Renal cortex interstitium (tissue), 11 donors: ENCODE data around the gene R3HDM2. TPM values are rescaled to one million over a fixed set of nuclear protein-coding genes. Genes with fewer than 3 reads are reported as not detected.
"Not testable (repeated sequence)": the region's sequence is repeated elsewhere in the genome, so short reads cannot be mapped to it uniquely, and the experiment has no call there.

Source experiments
- DNase-seq, 11 donors: peaks; one replicate each; pipeline ENCODE4 v3.0.0-alpha.2; 2013; ENCODE audit warnings: low read depth in 9 of 11, low spot score in 4 of 11; ENCODE audit errors: extremely low read depth in 1 of 11
- polyA plus RNA-seq, 3 donors: library from polyadenylated mRNA; unstranded; fragments of 120-200 nt; gene quantifications; one replicate each; pipeline ENCODE4 v1.2.1, GENCODE V29; 2013; ENCODE audit not compliant: insufficient read length in 3 of 3

The R3HDM2 gene
- polyA plus RNA-seq, 3 donors, result 62.4 to 109 (median 81.4) TPM

DNA sequence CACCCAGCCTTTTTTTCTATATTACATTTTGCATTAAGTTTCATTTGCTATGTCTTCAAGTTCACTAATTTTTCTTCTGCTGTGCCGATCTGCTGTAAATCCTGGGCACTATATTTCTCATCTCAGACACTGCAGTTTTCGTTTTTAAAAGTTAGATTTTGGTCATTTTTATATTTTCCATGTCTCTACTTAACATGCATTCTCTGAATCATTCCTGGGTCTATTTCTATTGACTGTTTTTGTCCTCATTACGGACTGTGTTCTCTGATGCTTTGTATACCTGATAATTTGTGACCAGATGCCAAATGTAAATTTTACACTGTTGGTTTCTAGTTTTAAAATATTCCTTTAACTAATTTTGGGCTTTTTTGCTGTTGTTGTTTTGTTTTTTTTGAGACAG, 64.5 kb downstream of the R3HDM2 start:
- DNase-seq, result no peak

- not testable (repeated sequence) for DNase-seq
Measured at GRCh38 chr12:57364156-57364555, 66.7 kb downstream of the R3HDM2 start.

- DNase-seq, result no peak
Measured at GRCh38 chr12:57360468-57360867, 70.4 kb downstream of the R3HDM2 start.

GRCh38 chr12:57358646-57359045, 72.2 kb downstream of the R3HDM2 start:
- DNase-seq, result no peak

- DNase-seq, result no peak
Measured at GRCh38 chr12:57355734-57356133, 75.1 kb downstream of the R3HDM2 start.

DNA sequence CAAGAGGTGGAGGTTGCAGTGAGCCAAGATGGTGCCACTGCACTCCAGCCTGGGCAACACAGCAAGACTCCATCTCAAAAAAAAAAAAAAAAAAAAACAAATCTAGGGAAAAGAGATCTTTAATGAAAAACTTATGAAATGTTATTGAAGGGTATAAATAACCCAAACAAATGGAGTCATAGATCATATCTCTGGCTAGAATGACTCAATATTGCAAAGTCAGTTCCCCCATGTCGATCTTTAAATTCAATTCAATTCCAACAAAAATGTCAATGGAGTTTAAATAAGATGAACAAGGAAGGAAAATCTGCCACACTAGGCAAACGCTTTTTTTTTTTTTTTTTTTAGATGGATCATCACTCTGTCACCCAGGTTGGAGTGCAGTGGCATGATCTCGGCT, 78.7 kb downstream of the R3HDM2 start:
- DNase-seq, result no peak

GRCh38 chr12:57347284-57347683, 83.6 kb downstream of the R3HDM2 start:
- DNase-seq, result no peak

DNA sequence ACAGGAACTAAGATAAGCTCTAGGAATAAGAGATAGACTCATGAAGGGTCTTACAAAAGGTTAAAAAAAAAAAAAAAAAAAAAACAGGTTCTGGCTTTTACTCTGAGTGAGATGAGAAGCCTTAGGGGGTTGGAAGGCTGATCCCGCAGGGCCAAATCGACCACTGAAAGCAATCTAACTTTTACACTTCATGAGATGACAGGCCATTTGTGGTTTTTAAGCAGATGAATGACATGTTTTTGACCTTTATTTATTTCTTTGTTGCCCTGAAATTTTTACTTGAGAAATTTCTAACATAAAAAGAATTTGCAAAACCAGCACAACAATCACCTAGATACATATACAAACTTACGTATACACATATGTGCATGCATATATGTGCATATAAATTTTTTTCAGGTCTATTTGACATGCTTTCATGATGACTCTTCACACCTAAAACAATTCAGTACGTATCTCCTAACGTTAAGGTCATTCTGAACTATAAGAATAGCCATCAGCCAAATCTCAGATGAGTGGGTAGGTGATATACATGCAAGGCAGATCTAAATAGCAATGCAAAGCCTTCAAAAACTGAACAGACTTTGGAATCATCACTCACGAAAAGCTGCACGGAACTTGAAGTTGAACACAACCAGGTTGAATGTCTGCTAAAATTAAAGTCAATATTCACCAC, 87.0 kb downstream of the R3HDM2 start:
- DNase-seq, result no peak

- peak in 2 of 11 donors; percentile 19 to 24 for DNase-seq
Measured at GRCh38 chr12:57342207-57342691, 88.6 kb downstream of the R3HDM2 start.

- no peak for DNase-seq
Measured at GRCh38 chr12:57341275-57341990, 89.4 kb downstream of the R3HDM2 start.

GRCh38 chr12:57340104-57340503, 90.7 kb downstream of the R3HDM2 start:
- peak; percentile 23 to 71 (median 57) for DNase-seq

DNA sequence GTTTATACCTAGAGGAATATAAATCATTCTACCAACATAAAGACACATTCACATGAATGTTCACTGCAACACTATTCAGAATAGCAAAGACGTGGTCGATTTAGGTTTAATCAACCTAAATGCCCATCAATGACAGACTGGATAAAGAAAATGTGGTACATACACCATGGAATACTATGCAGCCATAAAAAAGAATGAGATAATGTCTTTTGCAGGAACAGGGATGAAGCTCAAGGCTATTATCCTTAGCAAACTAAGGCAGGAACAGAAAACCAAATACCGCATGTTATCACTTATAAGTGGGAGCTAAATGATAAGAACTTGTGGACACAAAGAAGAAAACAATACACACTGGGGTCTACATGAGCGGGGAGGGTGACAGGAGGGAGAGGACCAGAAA, 94.5 kb downstream of the R3HDM2 start:
- not testable (repeated sequence) for DNase-seq

DNA sequence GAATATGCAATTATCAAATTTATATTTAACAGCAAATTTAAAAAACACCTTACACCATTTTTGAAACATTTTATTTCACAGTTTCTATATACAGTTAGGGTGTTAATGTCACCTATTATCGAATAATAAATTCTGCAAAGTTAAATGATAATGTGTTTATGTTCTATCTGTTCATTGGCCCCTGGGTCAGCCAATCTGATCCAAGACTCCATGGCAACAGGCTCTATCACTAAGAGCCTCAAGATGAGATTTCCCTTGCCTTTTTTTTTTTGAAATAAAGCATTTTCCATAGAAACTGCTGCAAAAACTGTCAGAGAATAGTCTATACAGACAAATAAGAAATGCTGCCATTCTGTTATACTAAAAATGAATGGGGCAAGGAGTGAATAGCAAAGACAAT, 96.6 kb downstream of the R3HDM2 start:
- no peak for DNase-seq

GRCh38 chr12:57332646-57333312, 98.1 kb downstream of the R3HDM2 start:
- no peak for DNase-seq

- no peak for DNase-seq
Measured at GRCh38 chr12:57330992-57331391, 99.9 kb downstream of the R3HDM2 start.

GRCh38 chr12:57329219-57329618, 101.6 kb downstream of the R3HDM2 start:
- no peak for DNase-seq

DNA sequence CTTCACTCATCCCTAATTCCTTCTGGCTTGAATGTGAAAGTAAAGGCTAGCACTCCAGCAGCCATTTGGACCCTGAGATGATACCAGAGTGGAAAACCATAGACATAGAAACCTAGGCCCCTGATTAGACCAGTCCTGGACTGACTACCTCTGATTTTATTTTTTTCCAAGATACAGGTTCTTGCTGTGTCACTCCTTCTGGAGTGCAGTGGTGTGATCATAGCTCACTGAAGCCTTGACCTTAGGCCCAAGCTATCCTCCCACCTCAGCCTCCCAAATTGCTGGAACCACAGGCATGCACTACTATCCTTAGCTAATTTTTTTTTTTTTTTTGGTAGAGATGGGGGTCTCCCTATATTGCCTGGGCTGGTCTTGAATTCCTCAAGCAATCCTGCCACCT, 105.4 kb downstream of the R3HDM2 start:
- DNase-seq, result no peak

DNA sequence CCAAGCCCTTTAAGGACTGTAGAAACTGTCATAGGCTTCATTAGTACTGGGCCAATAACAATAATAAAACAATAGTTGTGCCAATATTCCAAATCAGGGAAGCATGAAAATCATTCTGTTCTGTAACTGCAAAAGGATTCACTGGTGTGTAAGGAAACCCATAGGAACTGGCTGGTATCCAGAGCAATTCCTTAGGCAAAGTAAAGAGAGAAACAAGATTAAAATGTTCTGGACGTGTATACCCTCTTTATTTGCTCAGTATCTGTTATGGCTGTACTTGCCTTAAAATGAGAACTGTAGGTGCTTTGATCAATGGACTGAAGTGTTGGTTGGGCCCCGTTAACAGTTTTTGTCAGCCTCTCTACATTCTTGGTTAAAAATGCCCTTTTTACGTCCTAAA, 107.4 kb downstream of the R3HDM2 start:
- no peak for DNase-seq

DNA sequence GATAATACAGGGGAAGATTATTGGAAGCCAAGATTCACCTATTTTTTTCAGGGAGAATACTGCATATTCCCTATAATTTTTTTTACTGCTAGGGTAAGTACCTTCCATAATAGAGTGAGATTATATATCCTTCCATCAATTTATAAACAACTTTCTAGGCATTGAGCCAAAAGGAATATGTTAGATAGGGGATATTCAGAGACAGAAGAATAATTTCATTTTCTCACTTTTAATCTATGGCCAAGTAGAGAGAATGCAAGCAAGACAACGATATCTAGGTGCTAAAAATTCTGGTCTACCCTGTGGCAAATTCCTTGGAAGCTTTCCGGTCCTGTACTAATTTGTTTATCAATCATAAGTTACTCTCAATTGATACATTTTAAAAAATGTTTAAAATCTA, 110.2 kb downstream of the R3HDM2 start:
- no peak for DNase-seq
